ENCODE results near the gene UCN2.

Gene UCN2

DNA sequence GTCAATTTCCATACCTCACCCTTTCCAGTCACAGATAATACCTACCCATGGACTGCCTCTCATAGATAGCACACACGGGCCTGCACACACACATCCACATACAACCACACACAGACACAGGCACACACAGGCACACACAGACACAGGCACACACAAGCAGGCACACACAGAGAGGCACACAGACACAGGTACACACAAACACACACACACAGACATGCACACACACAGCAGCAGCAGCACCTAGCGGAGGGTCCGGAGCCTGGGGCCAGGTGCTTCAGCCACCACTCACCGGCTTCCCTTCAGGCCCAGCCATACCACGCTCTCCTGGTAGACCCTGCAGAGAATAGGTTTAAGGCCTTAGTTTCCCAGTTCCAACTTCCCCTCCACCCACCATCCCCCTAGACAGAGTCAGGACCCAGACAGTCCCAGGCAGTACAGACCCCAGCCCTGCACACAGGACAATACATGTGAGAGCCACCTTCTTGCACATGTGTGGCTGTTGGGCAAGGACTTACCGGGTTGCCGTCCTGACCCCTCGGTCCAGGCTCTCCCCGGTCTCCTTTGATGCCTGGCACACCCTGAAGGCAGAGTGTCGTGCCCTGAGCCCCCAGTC lies 10.5 kb upstream of the UCN2 start:
- Mint-ChIP-seq H3K36me3 (ENCODE audit: low read depth) (no peaks in the 10 kb centered on the region), H3K4me1 (ENCODE audit: low read depth) (no peaks in the 10 kb centered on the region), H3K27me3 (ENCODE audit: low read depth) (no peaks in the 10 kb centered on the region), H3K9me3 (no peaks in the 10 kb centered on the region), H3K4me3 (no peak overlapping the region), H3K27ac (no peak overlapping the region)

DNA sequence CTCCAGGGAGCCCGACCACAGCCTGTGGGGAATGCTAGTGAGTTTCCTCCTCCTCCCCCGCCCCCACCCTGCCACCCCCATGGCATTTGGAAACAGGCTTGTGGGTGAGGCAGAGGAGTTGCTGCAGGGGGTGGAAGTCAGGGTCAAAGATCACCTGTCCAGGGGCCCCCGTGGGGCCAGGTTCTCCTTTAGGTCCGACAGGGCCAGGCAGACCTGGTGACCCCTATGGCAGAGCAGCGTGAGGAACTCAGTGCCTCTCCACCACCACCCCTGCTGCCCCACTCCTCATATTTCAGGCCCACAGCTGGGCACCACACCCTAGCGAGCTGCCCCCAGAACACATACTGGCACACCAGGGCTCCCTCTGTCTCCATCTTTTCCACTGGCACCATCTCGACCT lies 8.9 kb upstream of the UCN2 start:
- Mint-ChIP-seq H3K27ac (no peak overlapping the region), H3K4me1 (ENCODE audit: low read depth) (no peaks in the 10 kb centered on the region), H3K36me3 (ENCODE audit: low read depth) (no peaks in the 10 kb centered on the region), H3K27me3 (ENCODE audit: low read depth) (no peaks in the 10 kb centered on the region), H3K9me3 (no peaks in the 10 kb centered on the region), H3K4me3 (no peak overlapping the region)

DNA sequence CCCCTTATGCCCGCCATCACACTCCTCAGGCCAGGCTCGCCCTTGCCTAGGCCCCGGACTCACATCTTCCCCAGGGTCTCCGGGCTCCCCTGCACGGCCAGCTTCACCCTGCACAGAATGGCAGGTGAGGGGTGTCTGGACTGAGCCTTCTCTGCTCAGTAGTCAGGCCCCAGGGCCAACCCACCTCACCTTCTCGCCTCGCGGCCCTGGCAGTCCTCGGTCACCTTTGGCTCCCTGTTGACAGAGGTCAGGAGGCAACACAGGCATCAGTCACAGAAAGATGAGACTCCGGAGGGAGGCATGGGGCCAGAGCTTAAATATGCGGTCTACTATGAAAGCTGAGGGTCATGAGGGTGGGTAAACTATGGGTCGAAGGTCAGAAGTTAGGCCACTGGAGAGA lies 8.4 kb upstream of the UCN2 start:
- Mint-ChIP-seq H3K27ac (no peak overlapping the region), H3K9me3 (no peaks in the 10 kb centered on the region), H3K4me3 (no peak overlapping the region), H3K36me3 (ENCODE audit: low read depth) (no peaks in the 10 kb centered on the region), H3K4me1 (ENCODE audit: low read depth) (no peaks in the 10 kb centered on the region), H3K27me3 (ENCODE audit: low read depth) (no peaks in the 10 kb centered on the region)

DNA sequence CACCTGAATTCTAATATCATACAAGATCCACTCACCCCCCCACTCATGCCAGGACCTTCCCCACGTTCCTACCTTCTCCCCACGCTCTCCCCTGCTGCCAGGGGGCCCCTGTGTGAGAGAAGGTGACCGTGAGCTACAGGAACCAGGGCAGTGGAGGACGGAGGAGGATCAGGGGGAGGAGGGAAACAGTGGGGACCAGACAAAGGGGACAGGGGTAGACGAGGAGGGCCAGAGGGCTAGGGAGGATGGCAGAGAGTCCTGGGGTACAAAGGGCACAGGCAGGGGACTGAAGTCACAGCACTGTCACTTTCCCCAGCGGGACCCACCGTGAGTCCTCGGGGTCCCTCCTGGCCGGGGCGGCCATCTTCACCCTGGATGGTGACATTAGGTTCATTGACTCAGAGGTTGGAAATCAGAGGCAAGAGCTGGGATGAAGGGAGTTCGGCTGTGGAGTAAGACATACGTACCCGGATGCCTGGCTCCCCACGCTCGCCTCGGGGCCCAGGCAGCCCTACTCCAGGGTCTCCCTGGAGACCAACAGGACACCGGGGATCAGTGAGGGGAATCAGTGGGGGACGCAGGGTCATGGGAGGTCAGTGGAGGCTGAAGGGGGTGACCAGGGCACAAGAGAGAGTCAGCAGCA lies 6.3 kb upstream of the UCN2 start:
- Mint-ChIP-seq H3K9me3 (no peaks in the 10 kb centered on the region), H3K27me3 (ENCODE audit: low read depth) (no peaks in the 10 kb centered on the region), H3K4me3 (no peak overlapping the region), H3K36me3 (ENCODE audit: low read depth) (no peaks in the 10 kb centered on the region), H3K27ac (no peak overlapping the region), H3K4me1 (ENCODE audit: low read depth) (peaks cover 6% of the 10 kb centered on the region)

DNA sequence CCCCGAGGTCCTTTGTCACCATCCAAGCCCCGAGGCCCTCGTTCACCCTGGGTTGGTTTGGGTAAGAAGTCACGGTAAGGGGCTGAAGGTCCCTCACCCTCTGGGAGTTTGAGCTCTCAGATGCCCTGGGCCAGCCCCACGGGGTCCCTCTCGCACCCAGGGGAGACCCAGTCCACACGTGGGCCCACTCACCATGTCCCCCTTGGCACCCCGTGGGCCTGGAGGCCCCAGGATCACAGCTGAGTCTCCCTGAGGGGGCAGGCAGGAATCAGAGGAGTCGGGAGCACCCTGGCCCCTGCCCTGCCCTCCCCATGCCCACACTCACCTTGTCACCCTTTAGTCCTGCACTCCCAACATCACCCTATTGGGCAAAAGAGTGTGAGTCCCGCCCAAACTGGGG lies 5.8 kb upstream of the UCN2 start:
- no peaks in the 10 kb centered on the region for H3K27me3 Mint-ChIP-seq (ENCODE audit: low read depth)
- H3K4me3 Mint-ChIP-seq: no peak overlapping the region
- no peak overlapping the region for H3K27ac Mint-ChIP-seq
- H3K9me3 Mint-ChIP-seq: no peaks in the 10 kb centered on the region
- H3K36me3 Mint-ChIP-seq (ENCODE audit: low read depth): no peaks in the 10 kb centered on the region
- peaks cover 6% of the 10 kb centered on the region for H3K4me1 Mint-ChIP-seq (ENCODE audit: low read depth)

DNA sequence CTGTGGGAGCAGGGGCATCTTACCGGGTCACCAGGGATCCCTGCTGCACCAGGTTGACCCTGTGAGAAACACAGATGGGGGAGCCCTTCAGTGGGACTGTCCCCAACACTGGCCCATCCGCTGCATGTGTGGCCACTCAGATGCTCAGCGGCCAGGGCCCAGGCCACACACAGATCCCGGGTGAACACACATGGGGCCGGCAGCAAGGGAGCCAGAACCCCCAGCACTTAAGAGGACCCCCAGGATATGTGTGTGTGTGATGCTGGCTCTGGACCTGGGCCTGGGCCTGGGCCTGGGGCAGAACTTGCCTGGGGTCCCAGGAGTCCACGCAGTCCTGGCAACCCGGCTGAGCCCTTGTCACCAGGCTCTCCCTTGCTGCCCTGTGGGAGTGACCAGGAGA lies 4.9 kb upstream of the UCN2 start:
- Mint-ChIP-seq H3K4me3 (no peak overlapping the region), H3K36me3 (ENCODE audit: low read depth) (no peaks in the 10 kb centered on the region), H3K9me3 (no peaks in the 10 kb centered on the region), H3K27ac (no peak overlapping the region), H3K4me1 (ENCODE audit: low read depth) (peaks cover 6% of the 10 kb centered on the region), H3K27me3 (ENCODE audit: low read depth) (no peaks in the 10 kb centered on the region)

DNA sequence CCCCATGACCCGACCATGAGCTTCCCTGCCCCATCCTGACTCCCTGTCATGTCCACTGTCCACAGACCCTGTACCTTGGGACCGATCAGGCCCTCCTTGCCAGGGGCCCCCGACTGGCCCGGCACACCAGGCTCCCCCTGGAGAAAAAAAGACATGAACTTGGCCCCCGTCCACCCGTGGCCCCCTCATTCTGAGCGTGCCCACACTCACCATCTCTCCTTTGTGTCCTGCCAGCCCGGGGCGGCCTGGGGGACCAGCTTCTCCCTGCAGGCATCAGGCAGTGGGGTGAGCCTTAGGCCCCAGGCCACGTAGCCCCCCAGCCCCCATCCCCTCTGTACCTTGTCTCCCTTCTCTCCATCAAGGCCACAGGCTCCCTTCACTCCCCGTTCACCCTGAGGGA lies 3.9 kb upstream of the UCN2 start:
- peaks cover 6% of the 10 kb centered on the region for H3K4me1 Mint-ChIP-seq (ENCODE audit: low read depth)
- no peaks in the 10 kb centered on the region for H3K9me3 Mint-ChIP-seq
- no peaks in the 10 kb centered on the region for H3K36me3 Mint-ChIP-seq (ENCODE audit: low read depth)
- no peak overlapping the region for H3K4me3 Mint-ChIP-seq
- H3K27me3 Mint-ChIP-seq (ENCODE audit: low read depth): no peaks in the 10 kb centered on the region
- H3K27ac Mint-ChIP-seq: no peak overlapping the region

DNA sequence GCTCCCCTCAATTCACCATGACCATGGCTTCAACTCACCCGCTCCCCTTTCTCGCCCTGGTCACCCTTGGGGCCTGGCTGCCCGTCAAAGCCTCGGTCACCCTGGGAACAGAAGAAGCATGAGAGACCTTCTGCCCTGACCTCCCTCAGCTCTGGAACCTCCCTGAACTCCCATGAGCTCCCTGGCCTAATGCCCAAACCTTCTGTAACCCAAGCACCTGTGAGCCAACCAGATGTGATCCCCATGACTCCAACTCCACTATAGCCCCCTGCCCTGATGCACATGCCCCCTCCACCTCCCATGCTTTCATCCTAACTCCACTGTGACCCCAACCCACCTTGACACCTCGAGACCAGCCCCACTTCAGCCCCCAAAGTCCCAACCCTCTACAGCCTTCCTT lies 3.5 kb upstream of the UCN2 start:
- Mint-ChIP-seq H3K27ac (no peak overlapping the region), H3K9me3 (no peaks in the 10 kb centered on the region), H3K27me3 (ENCODE audit: low read depth) (no peaks in the 10 kb centered on the region), H3K4me3 (no peak overlapping the region), H3K4me1 (ENCODE audit: low read depth) (peaks cover 6% of the 10 kb centered on the region), H3K36me3 (ENCODE audit: low read depth) (no peaks in the 10 kb centered on the region)

DNA sequence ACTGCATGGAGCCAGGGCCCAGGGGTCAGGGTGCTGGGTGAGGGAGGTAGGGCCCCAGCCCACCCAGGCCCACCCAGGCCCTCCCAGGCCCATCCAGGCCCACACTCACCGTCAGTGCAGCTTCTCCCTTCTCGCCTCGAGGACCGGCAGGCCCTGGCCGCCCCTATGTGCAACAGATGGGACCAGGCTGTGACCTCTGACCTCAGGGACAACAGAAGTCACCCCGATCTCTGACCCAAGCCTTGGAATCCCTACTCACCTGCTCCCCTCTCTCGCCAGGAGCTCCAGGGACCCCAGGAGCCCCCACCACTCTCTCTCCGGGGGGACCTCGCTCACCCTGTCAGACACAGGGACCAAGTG lies 2.8 kb upstream of the UCN2 start:
- no peaks in the 10 kb centered on the region for H3K36me3 Mint-ChIP-seq (ENCODE audit: low read depth)
- no peak overlapping the region for H3K27ac Mint-ChIP-seq
- no peak overlapping the region for H3K4me3 Mint-ChIP-seq
- H3K4me1 Mint-ChIP-seq (ENCODE audit: low read depth): peaks cover 6% of the 10 kb centered on the region
- H3K9me3 Mint-ChIP-seq: no peaks in the 10 kb centered on the region
- H3K27me3 Mint-ChIP-seq (ENCODE audit: low read depth): no peaks in the 10 kb centered on the region

DNA sequence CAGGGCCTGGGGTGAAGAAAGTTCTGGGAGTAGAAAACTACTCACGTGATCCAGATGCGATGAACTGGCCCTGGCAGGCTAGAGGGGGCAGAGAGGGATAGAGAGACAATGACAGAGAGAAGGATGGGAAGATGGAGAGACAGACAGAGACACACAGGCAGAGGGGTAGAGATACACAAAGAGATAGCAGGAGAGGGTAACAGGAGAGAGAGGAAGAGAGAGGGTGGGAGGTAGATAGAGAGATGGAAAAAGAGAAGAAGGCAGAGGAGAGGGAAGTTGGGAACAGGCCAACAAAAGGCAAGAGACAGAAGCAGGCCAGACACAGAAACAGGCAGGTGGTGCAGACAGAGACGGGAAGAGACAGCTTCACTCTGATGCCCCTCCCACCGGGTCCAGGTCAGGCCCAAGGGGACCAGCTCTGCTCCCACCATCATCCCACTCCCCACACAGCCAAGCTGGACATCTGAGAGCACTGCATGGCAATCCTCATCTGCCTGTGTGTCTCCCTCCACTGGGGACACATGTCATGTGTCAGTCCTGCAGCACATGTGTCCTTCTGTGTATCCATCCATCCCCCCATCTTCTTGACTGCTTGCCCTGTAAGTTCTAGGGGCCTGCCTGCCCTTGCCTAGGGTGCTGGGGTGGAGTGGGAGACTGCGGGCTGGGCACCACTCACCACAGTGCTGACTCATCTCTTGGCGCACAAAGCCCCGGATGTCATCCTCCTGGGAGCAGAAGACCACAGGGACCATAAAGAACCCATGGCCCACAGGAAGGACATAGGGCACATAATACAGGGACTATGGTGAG lies 2.2 kb upstream of the UCN2 start:
- no peak overlapping the region for H3K4me3 Mint-ChIP-seq
- H3K4me1 Mint-ChIP-seq (ENCODE audit: low read depth): peaks cover 6% of the 10 kb centered on the region
- H3K27ac Mint-ChIP-seq: peak overlapping the region; percentile 52
- no peaks in the 10 kb centered on the region for H3K36me3 Mint-ChIP-seq (ENCODE audit: low read depth)
- no peaks in the 10 kb centered on the region for H3K9me3 Mint-ChIP-seq
- H3K27me3 Mint-ChIP-seq (ENCODE audit: low read depth): no peaks in the 10 kb centered on the region

DNA sequence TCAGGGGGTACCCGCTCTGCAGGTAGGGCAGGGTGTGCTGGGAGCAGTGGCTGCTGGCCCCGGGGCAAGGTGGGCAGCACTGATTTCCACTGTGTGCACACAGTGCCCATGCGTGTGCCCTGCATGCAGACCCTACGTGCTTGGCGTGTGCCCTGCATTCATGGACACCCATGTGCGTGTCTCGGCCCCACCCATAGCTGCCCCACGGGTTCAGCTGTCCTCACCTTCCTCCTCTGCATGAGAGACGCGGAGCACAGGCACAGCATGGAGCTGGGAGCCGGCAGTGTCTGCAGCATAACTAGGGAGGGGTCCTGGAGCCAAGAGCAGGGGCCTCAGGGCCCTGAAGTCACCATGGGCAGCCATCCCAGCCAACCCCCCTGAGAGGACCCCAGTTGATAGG lies 1.6 kb upstream of the UCN2 start:
- Mint-ChIP-seq H3K4me3 (no peak overlapping the region), H3K9me3 (no peaks in the 10 kb centered on the region), H3K27me3 (ENCODE audit: low read depth) (no peaks in the 10 kb centered on the region), H3K27ac (peak overlapping the region; percentile 52), H3K4me1 (ENCODE audit: low read depth) (peaks cover 8% of the 10 kb centered on the region), H3K36me3 (ENCODE audit: low read depth) (no peaks in the 10 kb centered on the region)

DNA sequence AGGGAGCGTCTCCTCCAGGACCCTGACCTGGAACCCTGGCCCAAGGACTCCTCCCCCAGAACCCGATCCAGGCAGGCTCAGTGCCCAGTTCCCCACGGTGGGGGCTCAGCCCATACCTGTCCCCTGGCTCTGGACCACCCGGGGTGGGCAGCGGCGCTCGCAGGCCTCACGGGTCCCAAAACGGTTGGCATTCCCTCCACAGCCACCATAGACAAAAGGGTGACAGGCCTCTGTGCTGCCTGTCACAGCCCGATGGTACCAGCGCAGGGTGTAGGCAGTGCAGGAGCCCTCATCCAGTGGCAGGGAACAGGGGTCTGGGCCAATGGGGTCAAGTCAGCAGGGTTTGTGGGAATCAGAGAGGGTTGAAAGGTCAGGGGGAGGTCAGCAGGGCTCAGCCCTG lies 1.1 kb upstream of the UCN2 start:
- H3K27ac Mint-ChIP-seq: no peak overlapping the region
- H3K36me3 Mint-ChIP-seq (ENCODE audit: low read depth): no peaks in the 10 kb centered on the region
- H3K27me3 Mint-ChIP-seq (ENCODE audit: low read depth): no peaks in the 10 kb centered on the region
- H3K9me3 Mint-ChIP-seq: no peaks in the 10 kb centered on the region
- H3K4me3 Mint-ChIP-seq: no peak overlapping the region
- peaks cover 12% of the 10 kb centered on the region for H3K4me1 Mint-ChIP-seq (ENCODE audit: low read depth)

DNA sequence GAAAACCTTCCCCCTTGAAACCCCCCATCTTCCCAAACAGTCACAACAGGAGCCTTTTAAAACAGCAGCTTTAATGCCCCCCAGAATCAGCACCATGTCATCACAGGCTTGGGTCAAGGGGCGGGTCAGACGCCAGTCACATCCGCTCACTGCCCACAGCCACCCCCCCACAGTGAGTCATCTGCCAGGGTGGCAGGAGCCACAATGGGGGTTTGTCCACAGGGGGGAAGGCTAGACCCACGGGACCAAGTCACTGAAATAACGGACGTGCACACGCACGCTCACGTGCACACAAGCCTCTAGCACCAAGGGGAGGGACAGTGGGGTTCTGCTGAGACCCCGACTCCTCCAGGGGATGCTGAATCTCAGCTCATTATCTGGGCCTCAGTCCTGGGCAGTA lies 441 bp upstream of the UCN2 start:
- H3K4me3 Mint-ChIP-seq: no peak overlapping the region
- no peaks in the 10 kb centered on the region for H3K36me3 Mint-ChIP-seq (ENCODE audit: low read depth)
- no peaks in the 10 kb centered on the region for H3K9me3 Mint-ChIP-seq
- H3K27me3 Mint-ChIP-seq (ENCODE audit: low read depth): no peaks in the 10 kb centered on the region
- H3K27ac Mint-ChIP-seq: no peak overlapping the region
- H3K4me1 Mint-ChIP-seq (ENCODE audit: low read depth): peaks cover 12% of the 10 kb centered on the region

DNA sequence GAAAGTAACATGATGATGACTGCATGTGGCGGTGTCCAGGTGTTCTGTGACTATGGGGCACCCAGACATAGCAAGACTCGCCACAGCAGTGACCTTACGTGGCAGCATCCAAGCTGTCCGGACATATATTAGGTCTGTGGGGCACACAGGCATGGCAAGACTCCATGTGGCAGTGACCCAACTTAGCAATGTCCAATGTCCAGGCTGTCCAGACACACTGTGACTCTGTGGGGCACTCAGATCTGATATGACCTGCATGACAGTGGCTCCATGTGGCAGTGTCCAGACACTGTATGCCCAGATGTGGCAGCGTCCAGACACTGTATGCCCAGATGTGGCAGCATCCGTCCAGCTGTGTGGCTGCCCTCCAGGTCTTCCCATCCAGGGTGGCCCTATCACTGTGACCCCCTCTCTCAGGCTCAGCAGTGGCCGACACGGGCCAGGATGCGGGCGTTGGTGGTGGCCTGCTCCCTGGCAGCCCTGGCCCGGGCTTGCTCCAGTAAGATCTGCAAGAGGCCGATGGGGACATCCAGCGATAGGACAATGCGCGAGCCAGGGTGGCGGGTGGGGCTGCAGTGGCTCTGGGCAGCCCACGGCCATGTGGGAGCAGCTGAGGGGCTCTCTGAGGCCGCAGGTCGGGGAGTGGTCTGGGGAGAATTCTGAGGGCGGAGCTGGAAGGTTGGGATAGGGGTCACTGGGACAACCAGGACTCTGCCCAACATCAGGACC lies 1.1 kb downstream of the UCN2 start:
- H3K4me3 Mint-ChIP-seq: no peak overlapping the region
- no peaks in the 10 kb centered on the region for H3K36me3 Mint-ChIP-seq (ENCODE audit: low read depth)
- H3K27me3 Mint-ChIP-seq (ENCODE audit: low read depth): no peaks in the 10 kb centered on the region
- H3K27ac Mint-ChIP-seq: no peak overlapping the region
- H3K9me3 Mint-ChIP-seq: no peaks in the 10 kb centered on the region
- peaks cover 18% of the 10 kb centered on the region for H3K4me1 Mint-ChIP-seq (ENCODE audit: low read depth)
